Measurements from ENCODE around the gene EPHA10.

DNA sequence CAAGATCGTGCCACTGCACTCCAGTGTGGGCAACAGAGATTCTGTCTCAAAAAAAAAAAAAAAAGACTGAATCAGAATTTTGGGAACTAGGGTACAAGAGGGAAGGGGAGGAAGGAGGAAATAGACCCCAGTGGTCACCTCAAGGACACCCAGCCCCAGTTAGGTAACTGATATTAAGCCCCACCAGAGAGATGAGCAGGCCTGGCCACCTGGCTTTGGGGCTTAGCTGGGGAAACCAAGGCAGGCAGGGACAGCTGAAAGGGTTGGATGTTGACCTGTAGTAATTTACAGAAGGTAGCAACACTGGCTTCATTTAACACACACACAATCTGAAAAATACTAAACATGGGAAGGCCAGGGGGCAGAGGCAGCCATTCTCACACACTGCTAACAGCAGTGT is 37.5 kb upstream of the EPHA10 start:
- TF ChIP-seq, protein P1, sequence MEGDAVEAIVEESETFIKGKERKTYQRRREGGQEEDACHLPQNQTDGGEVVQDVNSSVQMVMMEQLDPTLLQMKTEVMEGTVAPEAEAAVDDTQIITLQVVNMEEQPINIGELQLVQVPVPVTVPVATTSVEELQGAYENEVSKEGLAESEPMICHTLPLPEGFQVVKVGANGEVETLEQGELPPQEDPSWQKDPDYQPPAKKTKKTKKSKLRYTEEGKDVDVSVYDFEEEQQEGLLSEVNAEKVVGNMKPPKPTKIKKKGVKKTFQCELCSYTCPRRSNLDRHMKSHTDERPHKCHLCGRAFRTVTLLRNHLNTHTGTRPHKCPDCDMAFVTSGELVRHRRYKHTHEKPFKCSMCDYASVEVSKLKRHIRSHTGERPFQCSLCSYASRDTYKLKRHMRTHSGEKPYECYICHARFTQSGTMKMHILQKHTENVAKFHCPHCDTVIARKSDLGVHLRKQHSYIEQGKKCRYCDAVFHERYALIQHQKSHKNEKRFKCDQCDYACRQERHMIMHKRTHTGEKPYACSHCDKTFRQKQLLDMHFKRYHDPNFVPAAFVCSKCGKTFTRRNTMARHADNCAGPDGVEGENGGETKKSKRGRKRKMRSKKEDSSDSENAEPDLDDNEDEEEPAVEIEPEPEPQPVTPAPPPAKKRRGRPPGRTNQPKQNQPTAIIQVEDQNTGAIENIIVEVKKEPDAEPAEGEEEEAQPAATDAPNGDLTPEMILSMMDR (IDR thresholded peaks at IDR 0.05; ENCODE audit: insufficient read depth, low read depth, low read length) = no peak
- no peak for TF ChIP-seq EZH2 (IDR thresholded peaks at IDR 0.05; ENCODE audit: insufficient read depth, low read length)
